Endothelial cell of umbilical vein (primary cell): Measurements from ENCODE around the gene BRPF1. TPM values are rescaled to one million over a fixed set of nuclear protein-coding genes. Genes with fewer than 3 reads are reported as not detected.

Source experiments
- BruUV-seq: library from RNA; stranded (reverse); fragments of 400-500 nt; replicated peaks from 2 replicates; lab custom pipeline; 2021; lab: Mats Ljungman, UMichigan
- CTCF ChIA-PET: fragments of 300-600, 350-600 bp; sonication (Branson Sonifier 250); formaldehyde crosslinking; loops from one replicate; lab custom pipeline; 2021; ENCODE audit warnings: antibody characterized with exemption, inconsistent platforms; lab: Charles Lee
- POLR2A ChIA-PET: fragments of 300-600, 350-600 bp; sonication (Branson Sonifier 250); formaldehyde crosslinking; loops from one replicate; lab custom pipeline; 2021; ENCODE audit warnings: antibody characterized with exemption, inconsistent platforms; lab: Charles Lee
- DNase-seq: peaks from one replicate; pipeline ENCODE4 v3.0.0-alpha.2; 2011; ENCODE audit warnings: low read depth, low spot score
- FAIRE-seq: peaks from 2 replicates; lab custom pipeline; 2011; peaks lifted over from hg19 to GRCh38; lab: Jason Lieb, UNC
- H2AFZ ChIP-seq: 2 replicates; pipeline ENCODE4 v1.6.0; 2012; ENCODE audit warnings: low read depth, low read length, control low read depth, inconsistent platforms
- H3K27ac ChIP-seq: 2 replicates; pipeline ENCODE4 v1.5.1; 2011; ENCODE audit warnings: low read depth, mild to moderate bottlenecking, control low read depth, low read length, moderate library complexity; ENCODE audit not compliant: insufficient read depth
- H3K27me3 ChIP-seq, 2 experiments: 2 replicates each; pipeline versions ENCODE4 v1.6.0 to v1.6.1; 2011; ENCODE audit warnings: low read length in 2 of 2, mixed read lengths in 1 of 2; ENCODE audit not compliant: control insufficient read depth in 2 of 2, insufficient read depth in 2 of 2
- H3K36me3 ChIP-seq, 2 experiments: 2 replicates in 1 of 2; 3 replicates in 1 of 2; pipeline ENCODE4 v1.5.1; 2011; ENCODE audit warnings: low read length in 2 of 2, mild to moderate bottlenecking in 1 of 2, moderate library complexity in 1 of 2; ENCODE audit not compliant: control insufficient read depth in 2 of 2, insufficient read depth in 2 of 2; ENCODE audit errors: extremely low read depth in 1 of 2
- H3K4me1 ChIP-seq: 3 replicates; pipeline ENCODE4 v1.5.1; 2011; ENCODE audit warnings: mild to moderate bottlenecking, low read length; ENCODE audit not compliant: control insufficient read depth, insufficient read depth; ENCODE audit errors: extremely low read depth
- H3K4me2 ChIP-seq: 2 replicates; pipeline ENCODE4 v1.6.1; 2011; ENCODE audit warnings: low read length, control low read depth, mixed read lengths; ENCODE audit not compliant: insufficient read depth
- H3K4me3 ChIP-seq, 3 experiments: fragments of 200-600 bp in 1 of 3; sonication (generic), shearing (Covaris generic) in 1 of 3; replicated peaks in 1 of 3; 2 replicates each; pipeline ENCODE4 v1.5.1; 2011 to 2016; ENCODE audit warnings: control low read depth in 3 of 3, low read length in 3 of 3, mild to moderate bottlenecking in 2 of 3, inconsistent platforms in 1 of 3, low read depth in 1 of 3, moderate library complexity in 1 of 3; ENCODE audit not compliant: insufficient read depth in 1 of 3
- H3K79me2 ChIP-seq: 2 replicates; pipeline ENCODE4 v1.6.0; 2012; ENCODE audit warnings: low read length, inconsistent platforms; ENCODE audit not compliant: control insufficient read depth, insufficient read depth
- H3K9ac ChIP-seq: replicated peaks from 2 replicates; pipeline ENCODE3; 2011; ENCODE audit warnings: low read length, control low read depth; ENCODE audit not compliant: insufficient read depth; ENCODE audit errors: extremely low read depth
- H3K9me1 ChIP-seq: replicated peaks from 3 replicates; pipeline ENCODE4 v1.6.0; 2011; ENCODE audit warnings: mild to moderate bottlenecking, low read length; ENCODE audit not compliant: control insufficient read depth, insufficient read depth; ENCODE audit errors: extremely low read depth
- H3K9me3 ChIP-seq: replicated peaks from 2 replicates; pipeline ENCODE4 v1.5.1; 2012; ENCODE audit warnings: low read length, inconsistent platforms; ENCODE audit not compliant: control insufficient read depth, insufficient read depth
- H4K20me1 ChIP-seq: replicated peaks from 2 replicates; pipeline ENCODE3; 2011; ENCODE audit warnings: mild to moderate bottlenecking, low read length; ENCODE audit not compliant: control insufficient read depth, insufficient read depth; ENCODE audit errors: extremely low read depth
- JUN ChIP-seq: IDR thresholded peaks from 2 replicates; pipeline ENCODE4 v1.6.1; 2011; ENCODE audit warnings: borderline replicate concordance, low read depth; ENCODE audit not compliant: insufficient read length, insufficient read depth
- MYC ChIP-seq: IDR thresholded peaks from one replicate; pipeline ENCODE4 v1.6.1; 2011; ENCODE audit warnings: mild to moderate bottlenecking, low read depth, low read length
- POLR2A ChIP-seq: IDR thresholded peaks from 2 replicates; pipeline ENCODE4 v1.6.1; 2012; ENCODE audit warnings: low read depth, mild to moderate bottlenecking, control low read depth, low read length
- POLR2AphosphoS5 ChIP-seq: IDR thresholded peaks from 2 replicates; pipeline ENCODE4 v1.6.1; 2012; ENCODE audit warnings: low read depth, mild to moderate bottlenecking, control low read depth, low read length, moderate library complexity; ENCODE audit not compliant: insufficient read depth
- dilution Hi-C: fragments of 300-500 bp; cut with MboI; formaldehyde crosslinking; loops from one replicate; pipeline ENCODE4 v1.15.0; 2019; ENCODE audit warnings: low sequenced_read_pairs; ENCODE audit not compliant: extremely low pct_ligation_motif_present
- intact Hi-C: fragments of 100-400 bp; cut with micrococcal nuclease; formaldehyde crosslinking; loops from one replicate; pipeline ENCODE4 v1.10.0; 2022
- polyA plus RNA-seq, 4 experiments: library from polyadenylated mRNA; depleted of rRNA in 3 of 4; stranded (reverse) in 3 of 4; unstranded in 1 of 4; fragments of >200 nt; gene quantifications; 2 replicates each; pipeline versions ENCODE4 v1.2.1 to v1.2.3, GENCODE V29; 2011 to 2012; ENCODE audit warnings: missing spikeins in 1 of 4
- total RNA-seq: library from RNA; stranded (reverse); gene quantifications from 2 replicates; pipeline ENCODE4 v1.2.3, GENCODE V29; 2021
- TF ChIP-seq, protein P1 (sequence below): IDR thresholded peaks from 2 replicates; pipeline ENCODE4 v1.6.1; 2011; ENCODE audit not compliant: insufficient read depth, insufficient read length
- TF ChIP-seq, protein P2 (sequence below), 2 donors: IDR thresholded peaks; 1 replicate in 1 of 2; 2 replicates in 1 of 2; pipeline ENCODE4 v1.5.1; 2011; ENCODE audit warnings: low read length in 2 of 2, mild to moderate bottlenecking in 2 of 2, moderate library complexity in 2 of 2, control low read depth in 1 of 2, inconsistent platforms in 1 of 2, low read depth in 1 of 2; ENCODE audit not compliant: insufficient read depth in 1 of 2; ENCODE audit errors: extremely low read depth in 1 of 2

BRPF1 gene
- total and polyA plus RNA-seq, 2 donors (not counting 3 experiments of a cell fraction or from before 2014, with no cell fraction given) = 12.5 to 26.2 TPM

DNA sequence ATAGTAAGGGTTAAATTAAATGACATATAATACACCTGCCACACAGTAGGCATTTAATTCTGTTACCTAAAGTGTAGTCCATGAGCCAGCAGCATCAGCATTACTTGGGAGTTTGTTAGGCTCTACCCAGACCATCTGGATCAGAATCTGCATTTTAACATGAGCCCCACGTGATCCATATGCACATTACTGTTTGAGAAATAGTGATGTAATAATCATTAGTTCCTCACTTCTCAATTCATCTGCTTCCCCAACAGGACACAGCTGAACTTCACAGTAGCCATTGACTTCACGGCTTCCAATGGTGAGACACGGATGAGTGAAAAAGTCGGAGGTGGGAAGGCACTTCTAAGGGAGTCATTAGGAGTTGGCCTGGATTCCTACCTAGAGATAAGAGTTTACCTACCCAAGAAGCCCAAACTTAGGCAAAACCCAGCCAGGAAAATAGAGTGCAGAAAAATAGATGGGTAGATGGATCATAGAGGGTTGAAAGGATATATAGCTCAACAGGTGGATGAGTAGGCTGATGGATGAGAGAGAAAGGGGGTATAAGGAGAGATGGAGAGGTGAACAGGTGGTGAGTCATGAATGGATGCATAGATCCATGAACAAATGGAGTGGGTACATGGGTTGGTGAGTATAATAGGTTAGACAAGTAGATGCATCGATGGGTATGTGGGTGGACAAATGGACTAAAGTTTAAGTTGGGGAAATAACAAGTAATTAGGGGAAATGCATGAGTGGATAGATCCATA lies 14.6 kb upstream of the BRPF1 start:
- CTCF ChIA-PET = interaction anchor here (1.1 to 3.1 kb wide), 3 partner anchors 11 to 230 kb away, joined by 5 to 21 read pairs (median 15); partner anchors contain the start of gene CRELD1
- no peaks in the 10 kb centered on the region for H4K20me1 ChIP-seq
- no peak for TF ChIP-seq MYC
- TF ChIP-seq, protein P1, sequence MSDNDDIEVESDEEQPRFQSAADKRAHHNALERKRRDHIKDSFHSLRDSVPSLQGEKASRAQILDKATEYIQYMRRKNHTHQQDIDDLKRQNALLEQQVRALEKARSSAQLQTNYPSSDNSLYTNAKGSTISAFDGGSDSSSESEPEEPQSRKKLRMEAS = no peak
- no peak for TF ChIP-seq JUN
- TF ChIP-seq, protein P2, sequence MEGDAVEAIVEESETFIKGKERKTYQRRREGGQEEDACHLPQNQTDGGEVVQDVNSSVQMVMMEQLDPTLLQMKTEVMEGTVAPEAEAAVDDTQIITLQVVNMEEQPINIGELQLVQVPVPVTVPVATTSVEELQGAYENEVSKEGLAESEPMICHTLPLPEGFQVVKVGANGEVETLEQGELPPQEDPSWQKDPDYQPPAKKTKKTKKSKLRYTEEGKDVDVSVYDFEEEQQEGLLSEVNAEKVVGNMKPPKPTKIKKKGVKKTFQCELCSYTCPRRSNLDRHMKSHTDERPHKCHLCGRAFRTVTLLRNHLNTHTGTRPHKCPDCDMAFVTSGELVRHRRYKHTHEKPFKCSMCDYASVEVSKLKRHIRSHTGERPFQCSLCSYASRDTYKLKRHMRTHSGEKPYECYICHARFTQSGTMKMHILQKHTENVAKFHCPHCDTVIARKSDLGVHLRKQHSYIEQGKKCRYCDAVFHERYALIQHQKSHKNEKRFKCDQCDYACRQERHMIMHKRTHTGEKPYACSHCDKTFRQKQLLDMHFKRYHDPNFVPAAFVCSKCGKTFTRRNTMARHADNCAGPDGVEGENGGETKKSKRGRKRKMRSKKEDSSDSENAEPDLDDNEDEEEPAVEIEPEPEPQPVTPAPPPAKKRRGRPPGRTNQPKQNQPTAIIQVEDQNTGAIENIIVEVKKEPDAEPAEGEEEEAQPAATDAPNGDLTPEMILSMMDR (IDR thresholded peaks at IDR 0.05; ENCODE audit: extremely low read depth in 1 of 2, insufficient read depth in 1 of 2, low read depth in 1 of 2, low read length in 2 of 2) = no peak
- TF ChIP-seq POLR2A = no peak
- no peak for TF ChIP-seq POLR2AphosphoS5

More for the DNA sequence above, 14.6 kb upstream of the BRPF1 start:
- no peaks in the 10 kb centered on the region for H3K9me3 ChIP-seq
- no peaks in the 10 kb centered on the region for H3K4me1 ChIP-seq
- no peak for DNase-seq
- no peak overlapping the region for H3K27ac ChIP-seq
- no peak overlapping the region for H3K9ac ChIP-seq
- no peaks in the 10 kb centered on the region for H3K36me3 ChIP-seq
- BruUV-seq = no TSS peak
- H3K9me1 ChIP-seq = no peaks in the 10 kb centered on the region
- FAIRE-seq = no peak
- no peak overlapping the region for H2AFZ ChIP-seq
- dilution Hi-C loops (no loop called here), intact Hi-C loops (loop anchor here (1.0 to 5.0 kb wide), 4 partner anchors 14 to 229 kb away; partner anchors contain the start of genes ARPC4, BRPF1, CRELD1 and TADA3)
- POLR2A ChIA-PET = no interaction called here
- H3K4me3 ChIP-seq = no peak overlapping the region
- no peaks in the 10 kb centered on the region for H3K79me2 ChIP-seq
- H3K27me3 ChIP-seq = peaks cover 2 to 7% of the 10 kb centered on the region in 2 experiments
- no peak overlapping the region for H3K4me2 ChIP-seq
